Mesenchymal stem cell (in vitro differentiated cells and primary cell): ENCODE measurements around the gene APELA.
"Not testable (repeated sequence)": the region's sequence is repeated elsewhere in the genome, so short reads cannot be mapped to it uniquely, and the experiment has no call there.

Experiments
- DNase-seq: peaks from one replicate; pipeline ENCODE4 v3.0.0-alpha.2; 2013
- H2AFZ ChIP-seq: one replicate; pipeline ENCODE4 v1.6.1; 2013; ENCODE audit warnings: low read depth, mild to moderate bottlenecking, control low read depth, inconsistent platforms, low read length, moderate library complexity
- H2AK5ac ChIP-seq: 2 replicates; pipeline ENCODE4 v1.6.1; 2013; ENCODE audit warnings: low read length, moderate library complexity, mild to moderate bottlenecking, inconsistent platforms; ENCODE audit not compliant: severe bottlenecking
- H2BK120ac ChIP-seq: one replicate; pipeline ENCODE4 v1.6.1; 2013; ENCODE audit warnings: low read depth, mild to moderate bottlenecking, inconsistent platforms, low read length, moderate library complexity
- H2BK12ac ChIP-seq, 2 experiments: one replicate each; pipeline ENCODE4 v1.6.1; 2013; ENCODE audit warnings: inconsistent platforms in 2 of 2, low read length in 2 of 2, mild to moderate bottlenecking in 2 of 2, moderate library complexity in 2 of 2, control low read depth in 1 of 2
- H2BK15ac ChIP-seq: one replicate; pipeline ENCODE4 v1.6.1; 2013; ENCODE audit warnings: mild to moderate bottlenecking, low read depth, inconsistent platforms; ENCODE audit not compliant: poor library complexity, severe bottlenecking
- H2BK5ac ChIP-seq: 2 replicates; pipeline ENCODE4 v1.6.1; 2013; ENCODE audit warnings: low read depth, mild to moderate bottlenecking, low read length, control low read depth, inconsistent platforms; ENCODE audit not compliant: poor library complexity, severe bottlenecking
- H3K14ac ChIP-seq, 2 experiments: one replicate each; pipeline ENCODE4 v1.6.1; 2013; ENCODE audit warnings: inconsistent platforms in 2 of 2, low read length in 2 of 2, control low read depth in 1 of 2, mild to moderate bottlenecking in 1 of 2, moderate library complexity in 1 of 2
- H3K18ac ChIP-seq, 2 experiments: one replicate each; pipeline ENCODE4 v1.6.1; 2013; ENCODE audit warnings: inconsistent platforms in 2 of 2, low read length in 2 of 2, control low read depth in 1 of 2, low read depth in 1 of 2, mild to moderate bottlenecking in 1 of 2
- H3K23ac ChIP-seq, 2 experiments: one replicate each; pipeline ENCODE4 v1.6.1; 2013; ENCODE audit warnings: inconsistent platforms in 2 of 2, low read length in 2 of 2, mild to moderate bottlenecking in 2 of 2, moderate library complexity in 2 of 2, control low read depth in 1 of 2
- H3K27ac ChIP-seq: 2 replicates; pipeline ENCODE4 v1.5.1; 2013; ENCODE audit warnings: mild to moderate bottlenecking, moderate library complexity, low read length, control low read depth, inconsistent platforms; ENCODE audit not compliant: poor library complexity, severe bottlenecking
- H3K27me3 ChIP-seq, 2 experiments: 2 replicates each; pipeline versions ENCODE4 v1.6.1 to v1.7.0; 2013; ENCODE audit warnings: low read length in 2 of 2, mild to moderate bottlenecking in 2 of 2, moderate library complexity in 2 of 2, control low read depth in 1 of 2, inconsistent platforms in 1 of 2; ENCODE audit not compliant: control insufficient read depth in 1 of 2, insufficient read depth in 1 of 2
- H3K36me3 ChIP-seq, 2 experiments: 2 replicates each; pipeline versions ENCODE4 v1.6.1 to v1.7.0; 2013; ENCODE audit warnings: low read length in 2 of 2, control low read depth in 1 of 2, inconsistent platforms in 1 of 2, low read depth in 1 of 2, mild to moderate bottlenecking in 1 of 2; ENCODE audit not compliant: insufficient read depth in 2 of 2, control insufficient read depth in 1 of 2
- H3K4ac ChIP-seq, 2 experiments: one replicate each; pipeline ENCODE4 v1.6.1; 2013; ENCODE audit warnings: inconsistent platforms in 2 of 2, low read length in 2 of 2, mild to moderate bottlenecking in 2 of 2, moderate library complexity in 2 of 2, control low read depth in 1 of 2, low read depth in 1 of 2
- H3K4me1 ChIP-seq: 2 replicates; pipeline ENCODE4 v1.6.1; 2013; ENCODE audit warnings: low read depth, low read length, control low read depth; ENCODE audit not compliant: control insufficient read depth, insufficient read depth
- H3K4me2 ChIP-seq: 2 replicates; pipeline ENCODE4 v1.6.1; 2013; ENCODE audit warnings: low read length, mild to moderate bottlenecking, inconsistent platforms; ENCODE audit not compliant: poor library complexity, severe bottlenecking
- H3K4me3 ChIP-seq, 2 experiments: 2 replicates each; pipeline versions ENCODE4 v1.5.1 to v1.7.0; 2013; ENCODE audit warnings: low read length in 2 of 2, mild to moderate bottlenecking in 2 of 2, control low read depth in 1 of 2, low read depth in 1 of 2; ENCODE audit not compliant: insufficient read depth in 1 of 2
- H3K79me1 ChIP-seq: replicated peaks from 2 replicates; pipeline ENCODE4 v1.6.1; 2013; ENCODE audit warnings: mild to moderate bottlenecking, control low read depth, low read length, inconsistent platforms; ENCODE audit not compliant: poor library complexity, severe bottlenecking
- H3K9ac ChIP-seq: 2 replicates; pipeline ENCODE4 v1.7.0; 2013; ENCODE audit warnings: mild to moderate bottlenecking, low read length, moderate library complexity
- H3K9me3 ChIP-seq: 2 replicates; pipeline ENCODE4 v1.7.0; 2013; ENCODE audit warnings: mild to moderate bottlenecking, low read length; ENCODE audit not compliant: control insufficient read depth
- H4K8ac ChIP-seq: one replicate; pipeline ENCODE4 v1.6.1; 2013; ENCODE audit warnings: inconsistent platforms, mild to moderate bottlenecking, low read length, moderate library complexity
- H4K91ac ChIP-seq: one replicate; pipeline ENCODE4 v1.6.1; 2013; ENCODE audit warnings: mild to moderate bottlenecking, low read length, inconsistent platforms
- WGBS: methylation state at CpG from one replicate; pipeline ENCODE4 v1.1.7; 2013; ENCODE audit warnings: mixed read lengths; 5-methylcytosine and 5-hydroxymethylcytosine counted together

APELA gene

GRCh38 chr4:164904336-164904735 lies 27.4 kb downstream of the APELA start:
- H2BK120ac ChIP-seq = no peak overlapping the region
- H3K27ac ChIP-seq = no peak overlapping the region
- H2BK15ac ChIP-seq = no peak overlapping the region
- no peaks in the 10 kb centered on the region for H3K79me1 ChIP-seq
- H3K27me3 ChIP-seq = no peaks in the 10 kb centered on the region
- H2BK5ac ChIP-seq = no peak overlapping the region
- no peak overlapping the region for H2BK12ac ChIP-seq
- WGBS = 79% methylated on average over 5 of the region's 5 CpGs
- no peak overlapping the region for H4K91ac ChIP-seq
- no peak overlapping the region for H3K23ac ChIP-seq
- no peak overlapping the region for H4K8ac ChIP-seq
- H3K9ac ChIP-seq = no peak overlapping the region
- no peaks in the 10 kb centered on the region for H3K36me3 ChIP-seq
- no peak overlapping the region for H3K4ac ChIP-seq
- no peaks in the 10 kb centered on the region for H3K9me3 ChIP-seq
- no peak for DNase-seq
- peaks cover 2% of the 10 kb centered on the region for H3K4me1 ChIP-seq
- no peak overlapping the region for H2AK5ac ChIP-seq
- H2AFZ ChIP-seq = no peak overlapping the region
- H3K4me3 ChIP-seq = no peak overlapping the region
- H3K4me2 ChIP-seq = no peak overlapping the region
- H3K14ac ChIP-seq = no peak overlapping the region
- H3K18ac ChIP-seq = no peak overlapping the region

DNA sequence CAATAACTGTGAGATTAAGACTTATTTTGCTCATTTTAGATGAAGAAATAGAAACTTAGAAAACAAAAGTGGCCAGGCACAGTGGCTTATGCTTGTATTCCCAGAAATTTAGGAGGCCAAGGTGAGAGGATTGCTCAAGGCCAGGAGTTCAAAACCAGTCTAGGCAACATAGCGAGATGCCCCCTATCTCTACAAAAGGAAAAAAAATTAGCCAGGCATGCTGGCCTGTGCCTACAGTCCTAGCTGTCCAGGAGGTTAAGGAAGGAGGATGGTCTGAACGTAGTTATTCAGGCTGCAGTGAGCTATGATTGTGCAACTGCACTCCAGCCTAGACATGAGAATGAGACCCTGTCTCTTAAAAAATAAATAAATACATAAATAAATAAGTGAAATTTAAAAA lies 28.0 kb downstream of the APELA start:
- no peak overlapping the region for H2BK15ac ChIP-seq
- H3K27ac ChIP-seq = no peak overlapping the region
- H4K8ac ChIP-seq = no peak overlapping the region
- H2AK5ac ChIP-seq = no peak overlapping the region
- no peak overlapping the region for H3K4ac ChIP-seq
- H2BK5ac ChIP-seq = no peak overlapping the region
- H2BK120ac ChIP-seq = no peak overlapping the region
- DNase-seq = no peak
- H3K9me3 ChIP-seq = no peaks in the 10 kb centered on the region
- no peak overlapping the region for H2BK12ac ChIP-seq
- H2AFZ ChIP-seq = no peak overlapping the region
- no peak overlapping the region for H3K18ac ChIP-seq
- H4K91ac ChIP-seq = no peak overlapping the region
- H3K36me3 ChIP-seq = no peaks in the 10 kb centered on the region
- no peaks in the 10 kb centered on the region for H3K27me3 ChIP-seq
- H3K23ac ChIP-seq = no peak overlapping the region
- no CpG with 5 or more reads among the region's 2 CpGs for WGBS
- no peak overlapping the region for H3K4me3 ChIP-seq
- H3K4me1 ChIP-seq = peaks cover 2% of the 10 kb centered on the region
- no peaks in the 10 kb centered on the region for H3K79me1 ChIP-seq
- H3K4me2 ChIP-seq = no peak overlapping the region
- no peak overlapping the region for H3K9ac ChIP-seq
- H3K14ac ChIP-seq = no peak overlapping the region

DNA sequence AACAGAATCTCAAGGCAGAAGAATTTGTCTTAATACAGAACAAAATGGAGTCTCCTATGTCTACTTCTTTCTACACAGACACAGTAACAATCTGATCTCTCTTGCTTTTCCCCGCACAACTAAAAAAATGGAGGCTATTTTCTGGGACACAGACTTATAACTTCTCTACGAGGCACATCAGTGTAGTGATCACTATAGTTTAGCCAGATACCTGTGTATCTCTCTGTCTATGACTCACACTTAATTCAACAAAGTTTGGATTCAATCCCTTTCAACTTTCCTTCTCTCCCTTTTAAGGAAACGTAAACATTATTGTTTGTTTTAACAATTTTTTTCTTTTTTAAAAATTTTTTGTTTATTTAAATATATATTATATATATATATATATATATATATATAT lies 29.4 kb downstream of the APELA start:
- 80% methylated on average over 2 of the region's 3 CpGs for WGBS
- Histone ChIP-seq H2BK12ac (no peak overlapping the region), H3K4me3 (no peak overlapping the region), H2BK15ac (no peak overlapping the region), H3K14ac (no peak overlapping the region), H4K8ac (no peak overlapping the region), H3K4ac (no peak overlapping the region), H3K79me1 (no peaks in the 10 kb centered on the region), H3K4me2 (no peak overlapping the region), H3K36me3 (no peaks in the 10 kb centered on the region), H3K23ac (no peak overlapping the region), H3K27ac (no peak overlapping the region), H3K18ac (no peak overlapping the region), H3K9me3 (no peaks in the 10 kb centered on the region), H3K4me1 (peaks cover 2% of the 10 kb centered on the region), H2AFZ (no peak overlapping the region), H3K9ac (no peak overlapping the region), H3K27me3 (no peaks in the 10 kb centered on the region), H2AK5ac (no peak overlapping the region), H4K91ac (no peak overlapping the region), H2BK120ac (no peak overlapping the region), H2BK5ac (no peak overlapping the region)
- DNase-seq = no peak

DNA sequence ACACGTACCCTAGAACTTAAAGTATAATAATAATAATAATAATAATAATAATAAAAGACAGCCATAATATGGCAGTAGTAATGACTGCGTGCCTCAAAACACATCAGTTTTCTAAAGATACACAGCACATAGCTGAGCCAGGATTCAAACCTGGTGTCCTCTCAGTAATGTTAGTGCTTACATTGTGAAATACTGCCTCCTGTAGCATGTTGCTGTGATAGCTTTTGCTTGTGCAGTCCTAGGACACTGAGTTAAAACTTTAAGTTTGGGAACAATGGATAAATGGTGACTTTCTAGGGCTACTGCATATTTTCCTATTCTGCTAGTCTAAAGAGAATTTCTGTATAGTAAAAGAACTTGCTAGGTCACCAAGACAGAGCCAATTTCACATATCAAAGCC lies 36.5 kb downstream of the APELA start:
- not testable (repeated sequence) for H2BK120ac ChIP-seq, DNase-seq, H3K18ac ChIP-seq, H3K23ac ChIP-seq, H3K9me3 ChIP-seq, H3K4me2 ChIP-seq, H4K91ac ChIP-seq, H4K8ac ChIP-seq, H3K14ac ChIP-seq, H2BK15ac ChIP-seq, H3K4me1 ChIP-seq, H3K27me3 ChIP-seq, H2BK12ac ChIP-seq, H2AFZ ChIP-seq, H3K36me3 ChIP-seq, H3K9ac ChIP-seq, H3K4ac ChIP-seq, H3K4me3 ChIP-seq, H2AK5ac ChIP-seq, H3K79me1 ChIP-seq, H3K27ac ChIP-seq, H2BK5ac ChIP-seq
- no CpG with 5 or more reads among the region's 2 CpGs for WGBS
